ENCODE measurements around the gene MARK1. TPM values are rescaled to one million over a fixed set of nuclear protein-coding genes. Genes with fewer than 3 reads are reported as not detected.
A peak's percentile ranks its signal among the peaks of the same experiment; 100 is the strongest.
"Not testable (repeated sequence)": the region's sequence is repeated elsewhere in the genome, so short reads cannot be mapped to it uniquely, and the experiment has no call there.

MARK1 gene
- total RNA-seq, 1 donor from 2014 or later: 9.8 TPM

GRCh38 chr1:220594356-220594755 lies 66.4 kb downstream of the MARK1 start:
- ATAC-seq (no peak), DNase-seq (ENCODE audit: low spot score) (no peak)
- intact Hi-C loops (cut with DNase I): no loop called here

- DNase-seq (ENCODE audit: low spot score) (no peak), ATAC-seq (no peak)
- intact Hi-C loops (cut with DNase I): no loop called here
These were observed 67.2 kb downstream of the MARK1 start for GRCh38 chr1:220595179-220595578.

GRCh38 chr1:220604926-220605325 lies 77.0 kb downstream of the MARK1 start:
- intact Hi-C loops (cut with DNase I): no loop called here
- ATAC-seq: no peak
- DNase-seq (ENCODE audit: low spot score): no peak

- intact Hi-C loops (cut with DNase I); DNase-seq (ENCODE audit: low spot score); ATAC-seq: not testable (repeated sequence)
These were observed 77.7 kb downstream of the MARK1 start for GRCh38 chr1:220605651-220606050.

GRCh38 chr1:220611100-220611499 lies 83.2 kb downstream of the MARK1 start:
- DNase-seq (ENCODE audit: low spot score); intact Hi-C loops (cut with DNase I); ATAC-seq: not testable (repeated sequence)

- no peak for ATAC-seq
- intact Hi-C loops (cut with DNase I): no loop called here
- DNase-seq (ENCODE audit: low spot score): no peak
These were observed 88.9 kb downstream of the MARK1 start for GRCh38 chr1:220616836-220617235.

- ATAC-seq (no peak), DNase-seq (ENCODE audit: low spot score) (no peak)
- intact Hi-C loops (cut with DNase I): no loop called here
These were observed 100.5 kb downstream of the MARK1 start for GRCh38 chr1:220628431-220628830.

- no peak for ATAC-seq
- intact Hi-C loops (cut with DNase I): no loop called here
- no peak for DNase-seq (ENCODE audit: low spot score)
These were observed 103.4 kb downstream of the MARK1 start for GRCh38 chr1:220631238-220631815.

- intact Hi-C loops (cut with DNase I): no loop called here
- ATAC-seq (no peak), DNase-seq (ENCODE audit: low spot score) (no peak)
These were observed 109.8 kb downstream of the MARK1 start for GRCh38 chr1:220637759-220638158.

GRCh38 chr1:220642285-220642684 lies 114.3 kb downstream of the MARK1 start:
- intact Hi-C loops (cut with DNase I): no loop called here
- ATAC-seq: no peak
- no peak for DNase-seq (ENCODE audit: low spot score)

GRCh38 chr1:220652995-220653394 lies 125.1 kb downstream of the MARK1 start:
- no peak for DNase-seq (ENCODE audit: low spot score)
- no peak for ATAC-seq
- intact Hi-C loops (cut with DNase I): no loop called here

GRCh38 chr1:220655509-220655908 lies 127.6 kb downstream of the MARK1 start:
- intact Hi-C loops (cut with DNase I): no loop called here
- ATAC-seq (no peak), DNase-seq (ENCODE audit: low spot score) (no peak)

GRCh38 chr1:220655961-220656740 lies 128.2 kb downstream of the MARK1 start:
- DNase-seq (ENCODE audit: low spot score) (no peak), ATAC-seq (no peak)
- intact Hi-C loops (cut with DNase I): no loop called here

- ATAC-seq (no peak), DNase-seq (ENCODE audit: low spot score) (no peak)
- intact Hi-C loops (cut with DNase I): no loop called here
These were observed 138.4 kb downstream of the MARK1 start for GRCh38 chr1:220666349-220666748.

- intact Hi-C loops (cut with DNase I): no loop called here
- ATAC-seq (no peak), DNase-seq (ENCODE audit: low spot score) (no peak)
These were observed 141.1 kb downstream of the MARK1 start for GRCh38 chr1:220669005-220669404.

GRCh38 chr1:220670365-220670764 lies 142.4 kb downstream of the MARK1 start:
- ATAC-seq (no peak), DNase-seq (ENCODE audit: low spot score) (no peak)
- intact Hi-C loops (cut with DNase I): no loop called here

- ATAC-seq (no peak), DNase-seq (ENCODE audit: low spot score) (no peak)
- intact Hi-C loops (cut with DNase I): no loop called here
These were observed 146.0 kb downstream of the MARK1 start for GRCh38 chr1:220673921-220674320.

GRCh38 chr1:220677251-220677650 lies 149.3 kb downstream of the MARK1 start:
- no peak for DNase-seq (ENCODE audit: low spot score)
- intact Hi-C loops (cut with DNase I): no loop called here
- no peak for ATAC-seq

- DNase-seq (ENCODE audit: low spot score) (no peak), ATAC-seq (peak; percentile 74)
- intact Hi-C loops (cut with DNase I): no loop called here
These were observed 152.2 kb downstream of the MARK1 start for GRCh38 chr1:220680085-220680687.

GRCh38 chr1:220681220-220681880 lies 153.4 kb downstream of the MARK1 start:
- DNase-seq (ENCODE audit: low spot score): no peak
- no peak for ATAC-seq
- intact Hi-C loops (cut with DNase I): no loop called here
